Trophoblast cell (in vitro differentiated cells and primary cell): ENCODE data around the gene PRKN.

Experiments
- DNase-seq, 2 donors: peaks; one replicate each; pipeline ENCODE4 v3.0.0-alpha.2; 2016
- H2AFZ ChIP-seq: 2 replicates; pipeline ENCODE4 v1.6.1; 2013; ENCODE audit warnings: low read length, moderate library complexity, mild to moderate bottlenecking; ENCODE audit not compliant: insufficient read depth, poor library complexity
- H2AK5ac ChIP-seq: 2 replicates; pipeline ENCODE4 v1.6.1; 2013; ENCODE audit warnings: mild to moderate bottlenecking, low read length
- H2BK120ac ChIP-seq: 2 replicates; pipeline ENCODE4 v1.6.1; 2013; ENCODE audit warnings: low read length, mild to moderate bottlenecking, moderate library complexity; ENCODE audit not compliant: insufficient read depth, poor library complexity
- H2BK12ac ChIP-seq: 2 replicates; pipeline ENCODE4 v1.6.1; 2013; ENCODE audit warnings: mild to moderate bottlenecking, low read length, moderate library complexity
- H2BK5ac ChIP-seq: 2 replicates; pipeline ENCODE4 v1.6.1; 2013; ENCODE audit warnings: low read length, low read depth, moderate library complexity, mild to moderate bottlenecking; ENCODE audit not compliant: poor library complexity
- H3K14ac ChIP-seq: 2 replicates; pipeline ENCODE4 v1.6.1; 2013; ENCODE audit warnings: mild to moderate bottlenecking, low read length
- H3K18ac ChIP-seq: 2 replicates; pipeline ENCODE4 v1.6.1; 2013; ENCODE audit warnings: mild to moderate bottlenecking, low read length
- H3K23ac ChIP-seq: 2 replicates; pipeline ENCODE4 v1.6.1; 2013; ENCODE audit warnings: low read length
- H3K27ac ChIP-seq: 2 replicates; pipeline ENCODE4 v1.5.1; 2013; ENCODE audit warnings: low read depth, mild to moderate bottlenecking, inconsistent platforms, low read length, moderate library complexity
- H3K27me3 ChIP-seq: 2 replicates; pipeline ENCODE4 v1.6.1; 2013; ENCODE audit warnings: inconsistent platforms, mild to moderate bottlenecking, low read length, moderate library complexity; ENCODE audit not compliant: insufficient read depth
- H3K36me3 ChIP-seq, 2 experiments: 1 replicate in 1 of 2; 2 replicates in 1 of 2; pipeline ENCODE4 v1.6.1; 2013; ENCODE audit warnings: low read length in 2 of 2, mild to moderate bottlenecking in 2 of 2, moderate library complexity in 1 of 2; ENCODE audit not compliant: insufficient read depth in 2 of 2, control insufficient read depth in 1 of 2
- H3K4ac ChIP-seq: 2 replicates; pipeline ENCODE4 v1.6.1; 2013; ENCODE audit warnings: low read depth, mild to moderate bottlenecking, low read length, moderate library complexity
- H3K4me1 ChIP-seq, 2 experiments: 1 replicate in 1 of 2; 2 replicates in 1 of 2; pipeline ENCODE4 v1.6.1; 2013; ENCODE audit warnings: low read length in 2 of 2, mild to moderate bottlenecking in 2 of 2, moderate library complexity in 1 of 2; ENCODE audit not compliant: insufficient read depth in 2 of 2, control insufficient read depth in 1 of 2
- H3K4me2 ChIP-seq: 2 replicates; pipeline ENCODE4 v1.6.1; 2013; ENCODE audit warnings: inconsistent platforms, mild to moderate bottlenecking, low read length, moderate library complexity
- H3K4me3 ChIP-seq: 2 replicates; pipeline ENCODE4 v1.5.1; 2013; ENCODE audit warnings: mild to moderate bottlenecking, low read depth, low read length, inconsistent platforms
- H3K79me1 ChIP-seq: one replicate; pipeline ENCODE4 v1.6.1; 2013; ENCODE audit warnings: low read length
- H3K79me2 ChIP-seq: 2 replicates; pipeline ENCODE4 v1.6.1; 2013; ENCODE audit warnings: low read length, mild to moderate bottlenecking; ENCODE audit not compliant: control insufficient read depth, insufficient read depth, poor library complexity
- H3K9ac ChIP-seq: 2 replicates; pipeline ENCODE4 v1.6.1; 2013; ENCODE audit warnings: mild to moderate bottlenecking, low read length
- H3K9me3 ChIP-seq: 2 replicates; pipeline ENCODE4 v1.6.1; 2013; ENCODE audit warnings: low read depth, mild to moderate bottlenecking, control low read depth, inconsistent platforms, low read length; ENCODE audit not compliant: insufficient read depth
- H4K12ac ChIP-seq: 2 replicates; pipeline ENCODE4 v1.6.1; 2013; ENCODE audit warnings: low read depth, mild to moderate bottlenecking, low read length, moderate library complexity
- H4K8ac ChIP-seq: 2 replicates; pipeline ENCODE4 v1.6.1; 2013; ENCODE audit warnings: low read depth, mild to moderate bottlenecking, low read length, moderate library complexity
- H4K91ac ChIP-seq: one replicate; pipeline ENCODE4 v1.6.1; 2013; ENCODE audit warnings: low read depth, mild to moderate bottlenecking, low read length, moderate library complexity
- WGBS: extraction: QIAGEN DNeasy Blood & Tissue Kit; methylation state at CpG from one replicate; pipeline ENCODE4 v1.1.7; 2013; ENCODE audit warnings: missing lambda C conversion rate; ENCODE audit not compliant: insufficient read length, insufficient coverage; ENCODE audit errors: extremely low coverage; 5-methylcytosine and 5-hydroxymethylcytosine counted together

The PRKN gene

GRCh38 chr6:162710419-162710818, 17.1 kb downstream of the PRKN start:
- no peak overlapping the region for H2BK5ac ChIP-seq
- H2BK12ac ChIP-seq: no peak overlapping the region
- H3K23ac ChIP-seq: no peak overlapping the region
- H2AFZ ChIP-seq: no peak overlapping the region
- no peak overlapping the region for H3K14ac ChIP-seq
- no peaks in the 10 kb centered on the region for H3K27me3 ChIP-seq
- H3K79me1 ChIP-seq: no peaks in the 10 kb centered on the region
- no peak overlapping the region for H4K12ac ChIP-seq
- no peak overlapping the region for H3K4me3 ChIP-seq
- H3K4me2 ChIP-seq: no peak overlapping the region
- no peaks in the 10 kb centered on the region for H3K9me3 ChIP-seq
- DNase-seq: no peak
- no peak overlapping the region for H3K9ac ChIP-seq
- H3K36me3 ChIP-seq: no peaks in the 10 kb centered on the region
- peaks cover 0 to 2% of the 10 kb centered on the region in 2 experiments for H3K4me1 ChIP-seq
- H2BK120ac ChIP-seq: no peak overlapping the region
- no peak overlapping the region for H3K27ac ChIP-seq
- H4K91ac ChIP-seq: no peak overlapping the region
- H2AK5ac ChIP-seq: no peak overlapping the region
- WGBS: no CpG with 5 or more reads among the region's 1 CpG
- H3K4ac ChIP-seq: no peak overlapping the region
- no peak overlapping the region for H4K8ac ChIP-seq
- no peak overlapping the region for H3K18ac ChIP-seq
- H3K79me2 ChIP-seq: no peaks in the 10 kb centered on the region

- Histone ChIP-seq H3K79me2 (no peaks in the 10 kb centered on the region), H3K9me3 (no peaks in the 10 kb centered on the region), H3K4me3 (no peak overlapping the region), H3K18ac (no peak overlapping the region), H3K9ac (no peak overlapping the region), H4K8ac (no peak overlapping the region), H4K91ac (no peak overlapping the region), H3K36me3 (no peaks in the 10 kb centered on the region), H2AK5ac (no peak overlapping the region), H3K23ac (no peak overlapping the region), H3K27me3 (no peaks in the 10 kb centered on the region), H3K4me1 (peaks cover 0 to 2% of the 10 kb centered on the region in 2 experiments), H3K4me2 (no peak overlapping the region), H4K12ac (no peak overlapping the region), H3K79me1 (no peaks in the 10 kb centered on the region), H2BK12ac (no peak overlapping the region), H2BK5ac (no peak overlapping the region), H2BK120ac (no peak overlapping the region), H3K4ac (no peak overlapping the region), H2AFZ (no peak overlapping the region), H3K14ac (no peak overlapping the region), H3K27ac (no peak overlapping the region)
- no peak for DNase-seq
- WGBS: no CpG with 5 or more reads among the region's 4 CpGs
These were observed 18.1 kb downstream of the PRKN start for GRCh38 chr6:162709431-162709830.

- no peak overlapping the region for H4K12ac ChIP-seq
- no peak overlapping the region for H2AFZ ChIP-seq
- no CpG with 5 or more reads among the region's 6 CpGs for WGBS
- no peaks in the 10 kb centered on the region for H3K9me3 ChIP-seq
- H3K79me2 ChIP-seq: no peaks in the 10 kb centered on the region
- no peak overlapping the region for H2AK5ac ChIP-seq
- no peak overlapping the region for H3K14ac ChIP-seq
- H3K4ac ChIP-seq: no peak overlapping the region
- no peak overlapping the region for H2BK5ac ChIP-seq
- no peak overlapping the region for H2BK12ac ChIP-seq
- no peak overlapping the region for H3K18ac ChIP-seq
- H3K9ac ChIP-seq: no peak overlapping the region
- H3K4me1 ChIP-seq: peaks cover 0 to 1% of the 10 kb centered on the region in 2 experiments
- H3K4me2 ChIP-seq: no peak overlapping the region
- H3K36me3 ChIP-seq: no peaks in the 10 kb centered on the region
- no peak overlapping the region for H3K27ac ChIP-seq
- H3K27me3 ChIP-seq: no peaks in the 10 kb centered on the region
- no peak overlapping the region for H2BK120ac ChIP-seq
- no peak for DNase-seq
- H3K79me1 ChIP-seq: no peaks in the 10 kb centered on the region
- no peak overlapping the region for H4K8ac ChIP-seq
- no peak overlapping the region for H3K4me3 ChIP-seq
- H3K23ac ChIP-seq: no peak overlapping the region
- H4K91ac ChIP-seq: no peak overlapping the region
These were observed 18.6 kb downstream of the PRKN start for GRCh38 chr6:162708971-162709370.

- no peak for DNase-seq
- H3K9me3 ChIP-seq: no peaks in the 10 kb centered on the region
- H2BK12ac ChIP-seq: no peak overlapping the region
- H3K4me1 ChIP-seq: no peaks in the 10 kb centered on the region
- no peak overlapping the region for H2BK5ac ChIP-seq
- H3K4ac ChIP-seq: no peak overlapping the region
- no peak overlapping the region for H3K4me2 ChIP-seq
- H3K23ac ChIP-seq: no peak overlapping the region
- no peak overlapping the region for H3K27ac ChIP-seq
- H3K9ac ChIP-seq: no peak overlapping the region
- H2AK5ac ChIP-seq: no peak overlapping the region
- no peak overlapping the region for H4K8ac ChIP-seq
- H3K79me1 ChIP-seq: no peaks in the 10 kb centered on the region
- no CpG with 5 or more reads among the region's 6 CpGs for WGBS
- H3K27me3 ChIP-seq: no peaks in the 10 kb centered on the region
- H3K79me2 ChIP-seq: no peaks in the 10 kb centered on the region
- H3K36me3 ChIP-seq: no peaks in the 10 kb centered on the region
- H4K12ac ChIP-seq: no peak overlapping the region
- no peak overlapping the region for H4K91ac ChIP-seq
- no peak overlapping the region for H2BK120ac ChIP-seq
- no peak overlapping the region for H3K14ac ChIP-seq
- no peak overlapping the region for H3K18ac ChIP-seq
- H2AFZ ChIP-seq: no peak overlapping the region
- no peak overlapping the region for H3K4me3 ChIP-seq
These were observed 21.3 kb downstream of the PRKN start for GRCh38 chr6:162706232-162706631.
